G401 (cell line): ENCODE data around the gene TSSK3. TPM values are rescaled to one million over a fixed set of nuclear protein-coding genes. Genes with fewer than 3 reads are reported as not detected.

Source experiments
- DNase-seq: peaks from one replicate; pipeline ENCODE4 v3.0.0-alpha.2; 2015; ENCODE audit warnings: low spot score
- in situ Hi-C: cut with HindIII; loops from 2 replicates; pipeline ENCODE4 v1.10.0; 2016; ENCODE audit warnings: low sequenced_read_pairs, mixed read lengths
- total RNA-seq: library from RNA; depleted of rRNA; stranded (reverse); fragments of >200 nt; shearing (Covaris generic); gene quantifications from 2 replicates; pipeline ENCODE4 v1.2.3, GENCODE V29; 2014

TSSK3 gene
- total RNA-seq, 1 experiment from 2014 or later, result 0.20 TPM

GRCh38 chr1:32357614-32358013, 4.7 kb upstream of the TSSK3 start:
- in situ Hi-C loops, result no loop called here
- no peak for DNase-seq

GRCh38 chr1:32358435-32358834, 3.9 kb upstream of the TSSK3 start:
- in situ Hi-C loops, result no loop called here
- DNase-seq, result no peak

- DNase-seq, result no peak
- in situ Hi-C loops, result no loop called here
These were observed 1.0 kb upstream of the TSSK3 start for GRCh38 chr1:32361308-32361673.

GRCh38 chr1:32361674-32362473, 465 bp upstream of the TSSK3 start:
- in situ Hi-C loops, result no loop called here
- no peak for DNase-seq

GRCh38 chr1:32363713-32364112, 1.4 kb downstream of the TSSK3 start:
- peak; percentile 37 for DNase-seq
- in situ Hi-C loops, result no loop called here

- no peak for DNase-seq
- in situ Hi-C loops, result no loop called here
These were observed 2.5 kb downstream of the TSSK3 start for GRCh38 chr1:32364836-32365235.

- in situ Hi-C loops, result no loop called here
- DNase-seq, result no peak
These were observed 3.1 kb downstream of the TSSK3 start for GRCh38 chr1:32365445-32365844.

GRCh38 chr1:32367912-32368635, 5.7 kb downstream of the TSSK3 start:
- in situ Hi-C loops, result no loop called here
- no peak for DNase-seq

- in situ Hi-C loops, result no loop called here
- no peak for DNase-seq
These were observed 9.9 kb downstream of the TSSK3 start for GRCh38 chr1:32372149-32372756.

- DNase-seq, result no peak
- in situ Hi-C loops, result no loop called here
These were observed 11.8 kb downstream of the TSSK3 start for GRCh38 chr1:32373996-32374592.

- no peak for DNase-seq
- in situ Hi-C loops, result no loop called here
These were observed 13.9 kb downstream of the TSSK3 start for GRCh38 chr1:32376199-32376598.

GRCh38 chr1:32377541-32378220, 15.3 kb downstream of the TSSK3 start:
- in situ Hi-C loops, result no loop called here
- DNase-seq, result no peak

- in situ Hi-C loops, result no loop called here
- DNase-seq, result no peak
These were observed 17.7 kb downstream of the TSSK3 start for GRCh38 chr1:32380057-32380456.

GRCh38 chr1:32386676-32387392, 24.5 kb downstream of the TSSK3 start:
- in situ Hi-C loops, result no loop called here
- DNase-seq, result no peak

- in situ Hi-C loops, result no loop called here
- no peak for DNase-seq
These were observed 26.3 kb downstream of the TSSK3 start for GRCh38 chr1:32388641-32389040.

GRCh38 chr1:32390904-32391870, 28.8 kb downstream of the TSSK3 start:
- in situ Hi-C loops, result no loop called here
- DNase-seq, result no peak

GRCh38 chr1:32392325-32392724, 30.0 kb downstream of the TSSK3 start:
- in situ Hi-C loops, result no loop called here
- DNase-seq, result no peak

GRCh38 chr1:32393136-32393535, 30.8 kb downstream of the TSSK3 start:
- in situ Hi-C loops, result no loop called here
- DNase-seq, result no peak
